ENCODE results near the gene ARL15.
"Not testable (repeated sequence)": the region's sequence is repeated elsewhere in the genome, so short reads cannot be mapped to it uniquely, and the experiment has no call there.

Gene ARL15

DNA sequence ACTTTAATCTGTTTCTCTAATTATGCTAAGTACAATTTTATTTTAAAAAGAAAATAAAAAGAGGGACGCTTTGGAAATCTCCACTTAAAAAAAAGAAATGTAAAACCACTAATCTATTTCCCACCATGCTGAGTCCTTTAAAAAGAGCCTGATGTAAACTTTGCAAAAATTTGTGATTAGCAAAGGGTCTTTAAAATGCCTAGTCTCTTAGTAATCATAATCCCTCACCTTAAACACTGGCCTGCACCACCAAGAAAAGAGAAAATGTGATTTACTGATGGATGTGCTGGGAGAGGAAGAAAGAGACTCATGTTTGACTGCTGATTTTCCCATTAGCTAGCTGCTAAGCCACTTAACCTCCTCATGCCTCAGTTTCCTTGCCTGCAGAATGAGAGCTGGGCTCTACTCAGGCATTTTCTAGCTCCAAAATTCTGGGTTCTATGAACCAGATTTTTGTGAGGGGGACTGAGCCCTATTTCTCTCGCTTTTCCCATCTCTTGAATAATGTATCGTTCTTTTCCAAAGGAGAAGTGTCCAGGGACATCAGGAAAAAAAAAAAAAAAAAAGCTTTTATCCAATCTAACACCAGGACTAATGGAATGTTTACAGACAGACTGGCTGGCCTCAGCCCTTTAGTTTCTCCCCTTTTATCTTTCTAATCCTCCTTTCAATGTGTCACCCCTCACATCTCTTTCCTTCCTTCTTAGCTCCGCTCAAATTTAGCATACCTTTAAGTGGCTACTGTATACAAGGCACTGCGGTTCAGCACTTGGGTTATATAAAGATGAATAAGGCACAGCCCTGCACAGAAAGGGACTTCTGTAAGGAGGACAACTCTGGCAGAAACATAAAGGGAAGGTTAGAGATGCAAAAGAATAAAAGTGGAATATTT lies 312.4 kb downstream of the ARL15 start:
- DNase-seq (ENCODE audit: low read depth in 1 of 2, low spot score in 1 of 2) = no peak

DNA sequence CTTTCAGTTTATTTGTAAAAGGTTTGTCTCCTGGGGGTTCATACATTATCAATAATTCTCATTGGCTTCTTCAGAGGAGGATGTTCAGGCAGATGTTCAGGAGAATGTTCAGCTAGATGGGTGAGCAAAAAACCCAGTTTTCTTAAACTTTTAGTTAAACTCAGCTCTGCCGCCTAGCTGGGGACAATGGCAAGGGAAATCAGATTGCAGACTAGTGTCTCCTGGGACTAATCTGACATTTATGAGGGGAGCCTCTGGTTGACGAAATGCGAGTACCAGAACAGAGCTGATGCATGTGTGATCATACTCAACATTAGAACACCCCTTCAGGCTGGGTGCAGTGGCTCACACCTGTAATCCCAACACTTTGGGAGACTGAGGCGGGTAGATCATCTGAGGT lies 314.4 kb downstream of the ARL15 start:
- DNase-seq (ENCODE audit: low read depth in 1 of 2, low spot score in 1 of 2) = no peak

DNA sequence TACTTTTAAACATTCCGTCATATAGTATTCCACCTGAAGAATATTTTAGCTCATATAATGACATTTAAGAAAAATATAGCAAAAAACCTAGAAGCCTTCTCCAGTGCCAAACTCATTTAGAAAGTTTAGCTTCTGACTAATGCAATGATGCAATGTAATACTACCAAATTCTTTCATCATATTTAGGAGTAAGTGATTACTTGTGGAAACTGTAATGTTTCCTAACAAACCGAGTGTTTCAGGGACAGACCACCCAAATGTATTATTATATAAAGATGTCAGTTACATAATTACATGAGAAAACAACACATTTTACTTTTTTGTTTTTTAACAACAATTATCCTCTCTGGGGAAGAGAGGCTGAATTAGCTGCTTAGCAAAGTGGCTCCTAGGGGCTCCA lies 316.2 kb downstream of the ARL15 start:
- no peak for DNase-seq (ENCODE audit: low read depth in 1 of 2, low spot score in 1 of 2)

DNA sequence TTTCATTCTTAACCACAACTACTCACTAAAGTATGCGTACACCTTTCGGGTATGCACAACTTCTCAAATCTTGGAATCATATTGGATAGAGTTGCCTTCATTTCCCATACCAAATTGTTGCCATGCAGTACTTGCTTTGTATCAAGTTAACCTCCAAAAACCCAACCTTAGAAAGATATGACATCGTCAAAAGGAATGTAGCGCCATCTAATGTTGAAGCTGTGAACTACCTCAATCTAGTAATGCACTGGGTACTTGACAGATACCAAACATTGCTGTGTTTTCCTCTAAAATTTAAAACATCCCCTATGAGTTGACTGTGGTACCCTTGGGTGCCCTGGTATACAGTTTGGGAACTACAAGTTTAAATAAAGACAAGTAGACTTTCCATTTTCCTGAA lies 318.4 kb downstream of the ARL15 start:
- no peak for DNase-seq (ENCODE audit: low read depth in 1 of 2, low spot score in 1 of 2)

DNA sequence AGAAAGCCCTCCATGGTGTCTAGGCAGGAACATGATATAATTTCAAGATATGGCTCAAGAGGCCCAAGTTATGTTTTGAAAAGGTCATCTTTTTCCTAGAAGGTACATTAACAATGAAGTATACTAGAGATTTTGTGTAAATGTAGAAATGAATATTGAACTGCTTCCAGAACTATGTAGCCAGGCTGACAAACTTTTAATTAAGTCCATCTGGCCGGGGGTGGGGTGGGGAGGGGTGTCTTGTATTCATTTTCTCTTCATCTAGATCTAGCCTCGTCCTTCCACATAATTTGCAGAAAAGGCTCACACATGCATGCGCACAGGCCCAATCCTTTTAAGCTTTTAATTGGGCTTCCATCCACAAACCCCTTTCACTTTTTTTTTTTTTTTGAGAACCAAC lies 323.3 kb downstream of the ARL15 start:
- no peak for DNase-seq (ENCODE audit: low read depth in 1 of 2, low spot score in 1 of 2)

DNA sequence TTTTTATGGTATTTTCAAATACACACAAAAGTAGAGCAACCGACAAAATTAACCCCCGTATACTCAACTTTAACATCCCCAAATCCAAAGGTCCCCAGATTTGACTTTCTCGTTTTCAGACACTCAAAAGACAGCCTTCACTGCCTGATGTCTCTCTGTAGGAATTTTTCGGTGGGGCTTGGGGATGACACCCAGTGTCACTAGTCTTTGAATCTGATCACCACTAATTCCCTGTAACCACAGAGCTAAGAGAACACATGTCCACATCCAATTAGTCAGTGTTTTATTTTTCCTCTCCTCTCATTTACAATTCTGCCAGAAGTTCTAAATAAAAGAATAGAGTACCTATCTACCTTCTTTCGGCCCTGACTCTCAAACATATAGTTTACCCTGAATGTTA lies 324.6 kb downstream of the ARL15 start:
- DNase-seq (ENCODE audit: low read depth in 1 of 2, low spot score in 1 of 2) = no peak

DNA sequence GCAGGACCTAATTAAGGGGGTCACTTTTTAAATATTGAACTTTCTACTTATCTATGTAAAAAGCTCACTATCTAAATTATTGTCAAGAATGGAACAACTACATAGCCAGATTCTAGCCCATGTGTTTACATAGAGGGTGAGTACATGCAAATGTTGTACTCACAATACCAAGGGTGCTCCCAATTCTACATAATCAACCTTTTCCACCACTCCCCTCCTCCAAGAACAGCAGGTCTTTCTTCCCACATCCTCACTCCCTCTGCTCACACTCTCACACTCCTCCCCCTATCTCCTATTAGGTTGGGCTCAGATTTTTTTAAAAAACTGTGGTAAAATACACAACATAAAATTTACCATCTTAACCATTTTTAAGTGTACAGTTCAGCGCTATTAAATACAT lies 325.4 kb downstream of the ARL15 start:
- no peak for DNase-seq (ENCODE audit: low read depth in 1 of 2, low spot score in 1 of 2)

DNA sequence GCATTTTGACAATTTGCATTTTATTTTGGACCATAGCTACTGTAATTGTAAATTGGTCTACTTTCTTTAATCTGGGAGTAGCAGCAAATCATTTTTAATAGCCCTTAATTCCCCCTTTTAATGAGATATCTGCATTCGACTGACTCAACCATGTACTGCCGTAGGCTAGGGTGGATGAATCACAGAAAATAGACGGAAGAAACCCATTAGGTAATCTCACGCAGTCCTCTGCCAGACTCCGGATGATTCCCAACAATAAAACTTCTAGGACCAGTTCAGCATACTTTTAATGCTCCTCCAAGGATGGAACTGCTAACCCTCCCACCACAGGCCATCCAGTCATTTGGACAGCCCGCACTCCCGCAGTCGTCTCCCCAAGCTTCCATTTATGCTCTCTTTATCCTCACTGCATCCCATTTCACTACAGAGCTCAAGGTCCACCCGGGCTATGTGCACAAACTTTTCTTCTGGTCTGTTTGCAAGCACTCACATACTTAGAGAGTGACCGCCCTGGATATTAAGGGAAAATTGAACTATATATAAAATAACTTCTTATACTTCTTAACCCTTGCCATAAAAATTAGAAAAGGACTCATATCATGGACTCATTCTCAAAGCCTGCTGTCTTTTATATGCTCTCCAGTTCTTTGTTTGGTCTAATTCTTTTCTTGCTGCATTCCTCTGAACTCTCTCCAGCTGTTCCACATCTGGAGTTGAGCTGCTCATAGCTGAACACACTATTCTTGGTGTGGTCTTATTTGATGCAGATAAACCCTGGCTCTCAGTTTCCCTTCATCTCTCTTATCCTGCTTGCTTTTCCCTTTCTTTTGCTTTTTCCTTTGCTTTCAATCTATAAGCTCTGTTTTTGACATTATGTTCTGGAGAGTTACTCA lies 326.6 kb downstream of the ARL15 start:
- no peak for DNase-seq (ENCODE audit: low read depth in 1 of 2, low spot score in 1 of 2)

DNA sequence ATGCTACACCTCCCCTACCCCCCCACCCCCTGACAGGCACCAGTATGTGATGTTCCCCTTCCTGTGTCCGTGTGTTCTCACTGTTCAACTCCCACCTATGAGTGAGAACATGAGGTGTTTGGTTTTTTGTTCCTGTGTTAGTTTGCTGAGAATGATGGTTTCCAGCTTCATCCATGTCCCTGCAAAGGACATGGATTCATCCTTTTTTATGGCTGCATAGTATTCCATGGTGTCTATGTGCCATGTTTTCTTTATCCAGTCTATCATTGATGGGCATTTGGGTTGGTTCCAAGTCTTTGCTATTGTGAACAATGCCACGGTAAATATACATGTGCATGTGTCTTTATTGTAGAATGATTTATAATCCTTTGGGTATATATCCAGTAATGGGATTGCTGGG lies 328.1 kb downstream of the ARL15 start:
- not testable (repeated sequence) for DNase-seq (ENCODE audit: low read depth in 1 of 2, low spot score in 1 of 2)

DNA sequence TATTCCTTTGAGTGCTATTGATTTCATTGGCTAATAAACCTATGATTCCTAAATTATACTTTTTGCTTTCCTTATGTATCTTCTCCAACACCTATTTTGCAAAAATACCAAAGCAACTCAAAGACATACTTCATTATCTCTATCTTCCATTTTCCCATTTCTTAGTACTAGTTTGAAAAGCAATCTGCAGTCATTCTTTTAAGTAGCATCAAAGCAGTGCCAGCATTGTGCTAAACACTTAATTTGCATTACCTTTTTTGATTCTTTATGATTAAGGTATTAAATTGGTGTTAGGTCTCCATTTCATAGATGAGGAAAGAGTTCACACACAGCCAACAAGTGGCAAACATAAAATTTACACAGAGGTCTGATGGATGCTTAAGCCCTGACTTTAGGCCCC lies 330.3 kb downstream of the ARL15 start:
- DNase-seq (ENCODE audit: low read depth in 1 of 2, low spot score in 1 of 2) = no peak

DNA sequence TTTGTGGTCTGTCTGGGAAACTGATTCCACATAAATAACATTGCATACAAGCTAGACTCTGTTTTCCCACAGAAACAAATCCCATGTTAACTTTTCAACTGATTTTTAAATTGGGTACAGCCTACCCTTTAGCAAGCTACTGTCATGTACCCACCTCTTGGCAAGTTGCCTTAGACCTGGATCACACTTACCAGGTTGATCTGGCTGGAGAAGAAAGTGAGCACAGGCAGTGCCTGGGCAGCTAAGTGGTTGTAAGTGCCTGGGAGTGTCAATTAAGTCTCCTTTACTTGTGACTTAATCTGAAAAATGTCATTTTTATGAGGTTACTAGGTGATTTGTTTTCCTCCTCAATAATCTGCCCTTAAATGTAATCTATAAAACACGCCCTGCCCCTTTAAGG lies 336.4 kb downstream of the ARL15 start:
- DNase-seq (ENCODE audit: low read depth in 1 of 2, low spot score in 1 of 2) = no peak

DNA sequence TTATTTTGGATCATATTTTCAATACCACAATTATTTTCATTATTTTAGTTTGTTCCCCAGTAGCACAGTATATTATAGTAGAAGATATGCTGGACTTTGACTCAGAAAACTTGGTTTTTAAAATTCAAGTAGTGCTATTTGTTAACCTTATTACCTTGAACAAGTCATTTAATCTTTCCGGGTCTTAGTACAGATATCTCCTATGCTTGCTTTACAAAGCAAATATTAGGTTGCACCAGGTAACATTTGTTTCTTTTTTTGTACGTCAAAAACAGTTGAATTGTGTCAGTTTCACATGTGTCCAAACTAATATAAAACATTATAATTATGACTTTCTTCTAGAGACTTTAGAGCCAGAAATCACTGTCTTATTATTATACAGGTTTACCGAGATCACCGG lies 338.1 kb downstream of the ARL15 start:
- DNase-seq (ENCODE audit: low read depth in 1 of 2, low spot score in 1 of 2) = no peak

DNA sequence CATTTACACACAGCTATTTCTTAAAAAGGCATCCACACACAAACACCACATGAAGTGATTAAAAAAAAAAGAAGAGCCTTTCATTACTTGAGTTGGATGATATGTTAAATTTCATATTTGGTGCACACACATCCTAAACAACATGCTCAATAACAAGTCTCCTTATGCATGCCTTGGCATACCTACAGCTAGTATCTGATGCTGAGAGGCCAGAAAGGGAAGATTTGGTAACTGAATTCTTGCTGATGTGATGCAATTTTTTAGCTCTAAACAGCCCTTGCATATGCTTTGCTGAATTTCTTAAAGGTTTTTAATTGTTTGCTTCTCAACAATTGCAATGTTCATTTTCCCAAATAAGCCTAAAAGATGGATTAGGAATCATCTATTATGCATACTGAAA lies 338.8 kb downstream of the ARL15 start:
- no peak for DNase-seq (ENCODE audit: low read depth in 1 of 2, low spot score in 1 of 2)

DNA sequence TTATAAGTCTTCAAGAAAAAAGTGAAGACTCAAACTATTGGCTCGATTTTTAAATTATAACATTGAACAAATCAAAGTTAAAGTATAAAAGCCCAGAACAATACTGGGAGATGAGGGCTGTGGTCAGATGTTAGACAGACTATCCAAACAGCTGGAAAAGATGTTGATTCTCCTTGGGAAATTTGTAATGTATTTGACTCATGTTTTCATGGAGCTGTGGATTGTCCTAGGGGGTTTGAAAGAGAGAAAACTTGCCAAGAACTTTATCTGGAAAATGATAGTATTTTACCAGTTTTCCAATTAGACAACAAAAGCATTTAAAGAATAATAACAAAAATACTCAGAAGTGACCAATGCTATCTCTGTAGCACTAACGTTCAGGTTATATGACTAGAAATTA lies 339.2 kb downstream of the ARL15 start:
- no peak for DNase-seq (ENCODE audit: low read depth in 1 of 2, low spot score in 1 of 2)

DNA sequence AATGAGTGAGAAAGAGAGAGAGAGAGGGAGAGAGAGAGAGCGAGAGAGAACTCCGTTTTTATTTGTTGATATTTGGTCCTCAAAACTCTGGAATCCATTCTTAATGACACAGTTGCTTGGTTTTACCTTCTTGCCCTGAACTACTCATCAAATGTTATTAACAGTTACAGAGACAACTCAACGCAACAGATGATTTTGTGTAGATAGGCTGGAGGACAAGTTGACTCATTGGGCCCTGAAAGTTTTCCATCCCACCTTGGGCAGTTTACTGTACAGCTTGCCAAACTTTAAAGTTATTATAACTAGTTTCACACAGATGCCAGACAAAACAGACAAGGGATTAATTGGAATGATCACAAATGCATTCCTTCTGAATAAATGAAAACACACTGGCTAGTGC lies 339.9 kb downstream of the ARL15 start:
- no peak for DNase-seq (ENCODE audit: low read depth in 1 of 2, low spot score in 1 of 2)

DNA sequence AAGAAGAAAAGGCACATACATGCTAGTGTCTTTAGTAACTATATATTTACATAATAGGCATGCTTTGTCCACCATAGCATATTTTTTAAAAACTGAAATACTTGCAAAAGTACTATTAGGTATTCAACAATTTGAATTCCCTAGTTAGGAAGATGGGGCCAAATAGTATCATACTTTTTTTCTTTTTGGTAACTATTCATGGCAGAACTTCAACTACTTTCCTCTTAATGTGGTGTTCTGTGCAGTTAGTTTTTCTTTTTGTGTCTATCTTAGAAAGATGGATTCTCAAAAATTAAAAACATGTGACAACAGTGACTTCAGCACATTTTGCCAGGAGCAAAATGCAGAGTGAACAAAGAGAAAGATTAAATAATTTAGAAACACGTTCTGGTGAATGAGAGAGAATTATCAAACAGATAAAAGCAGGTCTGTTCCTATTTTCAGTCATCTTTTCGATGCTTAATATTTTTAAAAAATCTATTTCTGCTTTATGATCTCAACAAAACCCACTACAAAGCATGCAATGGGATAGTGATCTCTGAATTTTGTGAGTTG lies 341.1 kb downstream of the ARL15 start:
- no peak for DNase-seq (ENCODE audit: low read depth in 1 of 2, low spot score in 1 of 2)

DNA sequence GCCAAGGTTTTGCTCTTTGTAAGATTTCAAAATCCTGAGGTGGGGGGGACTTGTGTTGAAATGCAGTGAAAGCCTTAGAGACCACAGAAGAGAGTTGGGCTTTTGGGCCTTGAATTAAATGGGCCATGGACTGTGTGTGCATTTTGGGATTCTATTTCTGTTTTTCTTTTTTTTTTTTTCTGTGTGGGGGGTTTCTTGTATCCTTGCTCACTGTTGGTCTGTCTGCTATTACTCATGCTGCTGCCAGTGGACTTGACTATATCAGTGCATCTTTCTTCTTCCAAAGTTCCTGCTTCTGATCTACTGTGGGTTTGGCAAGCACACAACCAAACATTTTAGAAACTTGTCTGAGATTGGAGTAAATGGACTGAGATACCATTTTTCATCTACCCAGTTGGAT lies 344.9 kb downstream of the ARL15 start:
- DNase-seq (ENCODE audit: low read depth in 1 of 2, low spot score in 1 of 2) = no peak

DNA sequence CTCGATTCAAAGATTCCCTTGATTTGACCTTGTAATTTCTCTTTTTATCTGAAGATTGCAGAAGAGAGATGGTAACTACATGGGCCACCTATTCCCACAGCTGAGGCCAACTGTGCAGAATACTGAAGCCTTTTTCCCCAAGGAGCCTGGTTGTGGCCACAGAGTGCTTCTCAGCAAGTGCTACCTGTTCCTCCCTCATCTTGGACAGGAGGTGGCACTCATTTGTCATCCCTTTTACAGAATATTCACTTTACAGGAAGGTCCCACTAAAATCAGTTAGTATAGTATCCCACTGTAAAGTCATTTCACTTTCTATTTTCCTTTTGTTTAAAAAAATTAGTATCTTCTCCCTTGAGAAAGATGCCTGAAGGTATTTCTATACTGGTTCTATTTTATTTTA lies 346.4 kb downstream of the ARL15 start:
- no peak for DNase-seq (ENCODE audit: low read depth in 1 of 2, low spot score in 1 of 2)

DNA sequence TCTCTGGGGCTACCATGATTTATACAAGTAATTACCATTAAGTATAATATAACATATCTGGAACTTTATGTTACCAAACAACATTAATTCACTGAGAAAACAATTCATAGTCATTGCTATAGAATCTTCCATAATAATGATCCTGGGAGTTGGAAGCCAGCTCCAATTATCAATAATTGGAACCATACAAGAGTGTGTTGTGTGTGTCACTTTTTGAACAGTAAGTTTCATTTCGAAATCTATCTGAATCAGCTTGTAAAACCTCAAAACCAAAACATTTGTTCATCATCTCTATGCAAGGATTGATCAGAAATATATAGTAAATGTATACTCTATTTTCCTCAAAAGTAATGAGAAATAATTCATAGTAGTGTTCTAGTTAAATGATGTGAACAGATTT lies 348.1 kb downstream of the ARL15 start:
- no peak for DNase-seq (ENCODE audit: low read depth in 1 of 2, low spot score in 1 of 2)

DNA sequence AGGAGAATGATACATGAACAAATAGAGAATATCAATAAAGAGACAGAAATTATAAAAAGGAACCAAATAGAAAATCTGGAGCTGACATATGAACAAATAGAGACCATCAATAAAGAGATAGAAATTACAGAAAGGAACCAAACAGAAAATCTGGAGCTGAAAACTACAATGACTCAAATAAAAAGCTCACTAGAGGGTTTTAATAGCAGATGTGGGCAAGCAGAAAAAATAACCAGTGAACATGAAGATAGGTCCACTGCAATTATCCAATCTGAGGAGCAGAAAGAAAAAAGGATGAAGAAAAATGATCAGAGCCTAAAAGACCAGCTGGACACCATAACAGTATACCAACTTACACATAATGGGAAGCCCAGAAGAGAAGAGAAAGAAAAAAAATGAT lies 353.7 kb downstream of the ARL15 start:
- DNase-seq (ENCODE audit: low read depth in 1 of 2, low spot score in 1 of 2) = no peak

DNA sequence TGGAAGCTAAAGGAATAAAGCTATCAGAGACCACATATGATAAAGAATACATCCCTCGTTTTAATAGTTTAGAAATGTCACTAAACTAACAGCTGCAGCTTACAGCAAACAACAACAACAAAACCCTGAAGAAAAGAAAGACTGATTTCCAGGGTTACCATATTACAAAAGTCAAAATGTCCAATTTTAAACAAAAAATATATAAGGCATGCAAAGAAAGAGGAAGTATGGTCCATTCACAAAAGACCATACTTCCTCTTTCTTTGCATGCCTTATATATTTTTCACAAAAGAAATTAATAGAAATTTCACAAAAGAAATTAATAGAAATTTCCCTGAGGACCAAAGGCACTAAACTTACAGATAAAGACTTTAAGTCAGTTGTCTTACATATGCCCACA lies 354.2 kb downstream of the ARL15 start:
- no peak for DNase-seq (ENCODE audit: low read depth in 1 of 2, low spot score in 1 of 2)

DNA sequence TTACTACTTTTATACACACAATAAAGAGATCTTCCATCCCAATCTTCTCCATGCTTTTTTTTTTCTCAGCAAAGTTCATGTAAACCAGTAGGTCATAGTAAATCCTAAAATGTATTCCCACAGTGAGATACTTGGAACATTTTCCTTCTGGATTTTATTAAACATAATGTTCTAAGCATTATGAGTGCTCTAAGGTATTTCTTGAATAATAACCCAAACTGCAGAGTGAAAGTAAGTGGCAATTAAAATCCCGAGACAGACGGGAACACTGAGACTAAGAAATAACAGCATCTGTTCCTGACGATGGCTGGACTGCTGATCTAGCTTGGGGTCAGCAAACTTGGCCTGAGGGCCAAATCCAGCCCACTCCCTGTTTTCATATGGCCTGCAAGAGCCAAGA lies 359.8 kb downstream of the ARL15 start:
- no peak for DNase-seq (ENCODE audit: low read depth in 1 of 2, low spot score in 1 of 2)
